GM12878 (cell line): ENCODE measurements around the gene TTL. TPM values are rescaled to one million over a fixed set of nuclear protein-coding genes. Genes with fewer than 3 reads are reported as not detected.

ENCODE experiments used
- ATAC-seq: fragments of 200-7000 bp; cut with Tn5 transposase; 3 replicates; pipeline ENCODE4 v1.9.1; 2020; ENCODE audit warnings: mild to moderate bottlenecking, moderate library complexity
- BruUV-seq: library from RNA; stranded (reverse); fragments of 400-500 nt; replicated peaks from 2 replicates; lab custom pipeline; 2021; lab: Mats Ljungman, UMichigan
- CTCF ChIA-PET: fragments of 300-600 bp; sonication (Branson Sonifier 250); formaldehyde crosslinking; extraction: SDS; loops from one replicate; lab custom pipeline; 2021; ENCODE audit warnings: inconsistent platforms; lab: Yijun Ruan, JAX
- POLR2A ChIA-PET: fragments of 350-600 bp; formaldehyde crosslinking; extraction: SDS; loops from one replicate; lab custom pipeline; 2021; ENCODE audit warnings: inconsistent platforms; lab: Charles Lee
- RAD21 ChIA-PET: fragments of 300-600 bp; sonication (Branson Sonifier 250); formaldehyde crosslinking; loops from one replicate; lab custom pipeline; 2023; ENCODE audit warnings: antibody characterized with exemption; ENCODE audit not compliant: unreplicated experiment; lab: Charles Lee
- SMC1A ChIA-PET: fragments of 300-600 bp; sonication (Branson Sonifier 250); formaldehyde crosslinking; loops from one replicate; lab custom pipeline; 2023; ENCODE audit not compliant: unreplicated experiment, uncharacterized antibody; lab: Charles Lee
- DNase-seq: peaks from one replicate; pipeline ENCODE4 v3.0.0-alpha.2; 2011; ENCODE audit warnings: low read depth, low spot score
- FAIRE-seq: peaks from 3 replicates; lab custom pipeline; 2011; peaks lifted over from hg19 to GRCh38; lab: Jason Lieb, UNC
- H2AFZ ChIP-seq: 2 replicates; pipeline ENCODE4 v1.6.0; 2011; ENCODE audit warnings: low read depth, low read length, control low read depth; ENCODE audit not compliant: control insufficient read depth
- H3K27ac ChIP-seq: 2 replicates; pipeline ENCODE4 v1.5.1; 2011; ENCODE audit warnings: control low read depth; ENCODE audit not compliant: control insufficient read depth, insufficient read depth
- H3K27me3 ChIP-seq, 2 experiments: replicated peaks in 1 of 2; 2 replicates each; pipeline versions ENCODE4 v1.6.0 to v1.6.1; 2011; ENCODE audit warnings: low read length in 1 of 2; ENCODE audit not compliant: control insufficient read depth in 2 of 2, insufficient read depth in 2 of 2
- H3K36me3 ChIP-seq, 2 experiments: 2 replicates each; pipeline ENCODE4 v1.5.1; 2011; ENCODE audit warnings: low read length in 1 of 2; ENCODE audit not compliant: control insufficient read depth in 2 of 2, insufficient read depth in 2 of 2
- H3K4me1 ChIP-seq: 2 replicates; pipeline ENCODE4 v1.6.1; 2011; ENCODE audit warnings: mild to moderate bottlenecking, low read length, moderate library complexity, mixed read lengths; ENCODE audit not compliant: control insufficient read depth, insufficient read depth
- H3K4me2 ChIP-seq: 2 replicates; pipeline ENCODE4 v1.6.0; 2011; ENCODE audit warnings: control low read depth; ENCODE audit not compliant: control insufficient read depth, insufficient read depth
- H3K4me3 ChIP-seq: fragments of 200-600 bp; sonication (generic); 2 replicates; pipeline ENCODE4 v1.5.1; 2016
- H3K79me2 ChIP-seq: 2 replicates; pipeline ENCODE4 v1.6.0; 2011; ENCODE audit warnings: low read length; ENCODE audit not compliant: control insufficient read depth, insufficient read depth
- H3K9ac ChIP-seq: 2 replicates; pipeline ENCODE4 v1.8.0; 2011; ENCODE audit warnings: low read length, control low read depth, mixed read lengths; ENCODE audit not compliant: control insufficient read depth, insufficient read depth
- H3K9me3 ChIP-seq: replicated peaks from 3 replicates; pipeline ENCODE4 v1.5.1; 2011; ENCODE audit warnings: mild to moderate bottlenecking, low read length; ENCODE audit not compliant: control insufficient read depth, insufficient read depth
- H4K20me1 ChIP-seq: 2 replicates; pipeline ENCODE4 v1.6.0; 2011; ENCODE audit not compliant: control insufficient read depth, insufficient read depth
- CEBPB ChIP-seq, 2 experiments: fragments of 150-350 bp in 1 of 2; IDR thresholded peaks; 2 replicates each; pipeline ENCODE4 v1.6.1; 2012 to 2014; ENCODE audit warnings: low read depth in 2 of 2, low read length in 2 of 2, borderline replicate concordance in 1 of 2, inconsistent platforms in 1 of 2
- CHD1 ChIP-seq: IDR thresholded peaks from 2 replicates; pipeline ENCODE4 v1.6.1; 2012; ENCODE audit warnings: low read depth, low read length, improper control_type of control experiment
- HCFC1 ChIP-seq: fragments of 150-350 bp; IDR thresholded peaks from 2 replicates; pipeline ENCODE4 v1.6.1; 2014; ENCODE audit warnings: low read length
- IRF4 ChIP-seq: IDR thresholded peaks from 2 replicates; pipeline ENCODE4 v1.6.1; 2011; ENCODE audit warnings: low read depth, low read length
- KLF5 ChIP-seq: fragments of 450-650 bp; IDR thresholded peaks from 2 replicates; pipeline ENCODE4 v1.6.1; 2014; ENCODE audit warnings: mild to moderate bottlenecking; ENCODE audit not compliant: partially characterized antibody
- NR2F1 ChIP-seq: fragments of 450-650 bp; conservative IDR thresholded peaks from 2 replicates; pipeline ENCODE4 v1.6.1; 2017; ENCODE audit warnings: mild to moderate bottlenecking
- RCOR1 ChIP-seq: conservative IDR thresholded peaks from 2 replicates; pipeline ENCODE4 v1.6.1; 2012; ENCODE audit warnings: low read depth, low read length, improper control_type of control experiment
- RELA ChIP-seq: fragments of 450-650 bp; IDR thresholded peaks from 2 replicates; pipeline ENCODE4 v1.8.0; 2014; ENCODE audit warnings: borderline replicate concordance; ENCODE audit not compliant: partially characterized antibody
- SREBF1 ChIP-seq: IDR thresholded peaks from 2 replicates; pipeline ENCODE4 v1.6.1; 2012; ENCODE audit warnings: mild to moderate bottlenecking, low read length
- YY1 ChIP-seq: IDR thresholded peaks from 2 replicates; pipeline ENCODE4 v1.6.1; 2011; ENCODE audit warnings: low read depth, mild to moderate bottlenecking, low read length
- ZNF207 ChIP-seq: fragments of 450-650 bp; IDR thresholded peaks from 2 replicates; pipeline ENCODE4 v1.6.1; 2014; ENCODE audit warnings: antibody characterized with exemption, mild to moderate bottlenecking, borderline replicate concordance
- WGBS: methylation state at CpG from one replicate; pipeline ENCODE4 v1.1.6; 2016; ENCODE audit warnings: low lambda C conversion rate; ENCODE audit not compliant: insufficient replicate concordance, insufficient coverage; ENCODE audit errors: missing lambda C conversion rate; 5-methylcytosine and 5-hydroxymethylcytosine counted together
- in situ Hi-C: fragments of 300-500 bp; cut with MboI; formaldehyde crosslinking; loops from 9 replicates; pipeline ENCODE4 v1.14.3; 2018; ENCODE audit warnings: mixed read lengths
- intact Hi-C: fragments of 100-400 bp; cut with micrococcal nuclease; formaldehyde crosslinking; loops from one replicate; pipeline ENCODE4 v1.14.2; 2022; ENCODE audit not compliant: unreplicated experiment
- polyA plus RNA-seq, 11 experiments: library from polyadenylated mRNA; depleted of rRNA in 4 of 11; unstranded in 6 of 11; stranded (reverse) in 5 of 11; fragments of >200 nt; fragmentation: Nextera tagmentation in 4 of 11; fragmentation: Illumina TruSeq in 1 of 11; extraction: Ambion mirVana in 4 of 11; extraction: Trizol in 1 of 11; gene quantifications; 1 replicate in 1 of 11; 2 replicates in 10 of 11; pipeline versions ENCODE4 v1.2.1 to v1.2.3, GENCODE V29; 2011 to 2016; ENCODE audit warnings: inconsistent platforms in 2 of 11, missing spikeins in 2 of 11, low read depth in 1 of 11
- total RNA-seq, 4 experiments: library from RNA; depleted of rRNA in 3 of 4; stranded (reverse); fragments of >200 nt in 3 of 4; fragmentation: Illumina TruSeq in 1 of 4; extraction: Trizol in 1 of 4; gene quantifications; 2 replicates each; pipeline versions ENCODE4 v1.2.1 to v1.2.3, GENCODE V29; 2013 to 2021
- TF ChIP-seq, protein P1 (sequence below): fragments of 450-650 bp; IDR thresholded peaks from 2 replicates; pipeline ENCODE4 v1.6.1; 2018; ENCODE audit warnings: mild to moderate bottlenecking, low read depth, moderate library complexity; ENCODE audit not compliant: partially characterized antibody
- TF ChIP-seq, protein P2 (sequence below): fragments of 450-650 bp; IDR thresholded peaks from 2 replicates; pipeline ENCODE4 v1.6.1; 2017; ENCODE audit warnings: mild to moderate bottlenecking
- TF ChIP-seq, protein P3 (sequence below): fragments of 450-650 bp; IDR thresholded peaks from 2 replicates; pipeline ENCODE4 v1.6.1; 2017; ENCODE audit warnings: mild to moderate bottlenecking, moderate library complexity
- TF ChIP-seq, protein P4 (sequence below): fragments of 450-650 bp; IDR thresholded peaks from 2 replicates; pipeline ENCODE4 v1.6.1; 2016; ENCODE audit warnings: mild to moderate bottlenecking

TTL gene
- total and polyA plus RNA-seq, 10 of the 15 experiments (the other 5 are each of a cell fraction or from before 2014, with no cell fraction given): 3.9 to 27.1 (median 16.1) TPM

DNA sequence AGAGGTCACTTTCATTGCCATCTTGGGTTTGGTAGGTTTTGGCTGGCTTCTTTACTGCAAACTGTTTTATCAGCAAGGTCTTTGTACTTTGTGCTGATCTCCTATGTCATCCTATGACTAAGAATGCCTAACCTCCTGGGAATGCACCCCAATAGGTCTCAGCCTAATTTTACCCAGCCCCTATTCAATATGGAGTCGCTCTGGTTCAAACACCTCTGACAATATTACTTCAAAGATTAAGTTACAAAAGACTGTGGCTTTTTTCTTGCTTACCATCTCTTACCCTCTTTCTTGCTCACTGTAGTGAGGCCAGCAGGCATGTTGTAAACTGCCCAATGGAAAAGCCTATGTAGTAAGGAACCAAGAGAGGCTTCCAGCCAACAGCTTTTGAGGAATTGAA, 30.6 kb upstream of the TTL start:
- SMC1A ChIA-PET: no interaction called here
- intact Hi-C loops: no loop called here
- FAIRE-seq (no peak), ATAC-seq (no peak), DNase-seq (no peak)
- H2AFZ ChIP-seq: no peak overlapping the region
- TF ChIP-seq ZNF207 (no peak), RELA (no peak), CEBPB (IDR thresholded peaks at IDR 0.05; ENCODE audit: borderline replicate concordance in 1 of 2, low read depth in 2 of 2, low read length in 2 of 2) (no peak), RCOR1 (no peak), IRF4 (no peak), KLF5 (no peak), YY1 (no peak), NR2F1 (no peak), HCFC1 (no peak), SREBF1 (no peak), CHD1 (no peak)
- TF ChIP-seq, protein P1, sequence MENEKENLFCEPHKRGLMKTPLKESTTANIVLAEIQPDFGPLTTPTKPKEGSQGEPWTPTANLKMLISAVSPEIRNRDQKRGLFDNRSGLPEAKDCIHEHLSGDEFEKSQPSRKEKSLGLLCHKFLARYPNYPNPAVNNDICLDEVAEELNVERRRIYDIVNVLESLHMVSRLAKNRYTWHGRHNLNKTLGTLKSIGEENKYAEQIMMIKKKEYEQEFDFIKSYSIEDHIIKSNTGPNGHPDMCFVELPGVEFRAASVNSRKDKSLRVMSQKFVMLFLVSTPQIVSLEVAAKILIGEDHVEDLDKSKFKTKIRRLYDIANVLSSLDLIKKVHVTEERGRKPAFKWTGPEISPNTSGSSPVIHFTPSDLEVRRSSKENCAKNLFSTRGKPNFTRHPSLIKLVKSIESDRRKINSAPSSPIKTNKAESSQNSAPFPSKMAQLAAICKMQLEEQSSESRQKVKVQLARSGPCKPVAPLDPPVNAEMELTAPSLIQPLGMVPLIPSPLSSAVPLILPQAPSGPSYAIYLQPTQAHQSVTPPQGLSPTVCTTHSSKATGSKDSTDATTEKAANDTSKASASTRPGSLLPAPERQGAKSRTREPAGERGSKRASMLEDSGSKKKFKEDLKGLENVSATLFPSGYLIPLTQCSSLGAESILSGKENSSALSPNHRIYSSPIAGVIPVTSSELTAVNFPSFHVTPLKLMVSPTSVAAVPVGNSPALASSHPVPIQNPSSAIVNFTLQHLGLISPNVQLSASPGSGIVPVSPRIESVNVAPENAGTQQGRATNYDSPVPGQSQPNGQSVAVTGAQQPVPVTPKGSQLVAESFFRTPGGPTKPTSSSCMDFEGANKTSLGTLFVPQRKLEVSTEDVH: no peak
- TF ChIP-seq, protein P2, sequence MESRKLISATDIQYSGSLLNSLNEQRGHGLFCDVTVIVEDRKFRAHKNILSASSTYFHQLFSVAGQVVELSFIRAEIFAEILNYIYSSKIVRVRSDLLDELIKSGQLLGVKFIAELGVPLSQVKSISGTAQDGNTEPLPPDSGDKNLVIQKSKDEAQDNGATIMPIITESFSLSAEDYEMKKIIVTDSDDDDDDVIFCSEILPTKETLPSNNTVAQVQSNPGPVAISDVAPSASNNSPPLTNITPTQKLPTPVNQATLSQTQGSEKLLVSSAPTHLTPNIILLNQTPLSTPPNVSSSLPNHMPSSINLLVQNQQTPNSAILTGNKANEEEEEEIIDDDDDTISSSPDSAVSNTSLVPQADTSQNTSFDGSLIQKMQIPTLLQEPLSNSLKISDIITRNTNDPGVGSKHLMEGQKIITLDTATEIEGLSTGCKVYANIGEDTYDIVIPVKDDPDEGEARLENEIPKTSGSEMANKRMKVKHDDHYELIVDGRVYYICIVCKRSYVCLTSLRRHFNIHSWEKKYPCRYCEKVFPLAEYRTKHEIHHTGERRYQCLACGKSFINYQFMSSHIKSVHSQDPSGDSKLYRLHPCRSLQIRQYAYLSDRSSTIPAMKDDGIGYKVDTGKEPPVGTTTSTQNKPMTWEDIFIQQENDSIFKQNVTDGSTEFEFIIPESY: no peak
- TF ChIP-seq, protein P3, sequence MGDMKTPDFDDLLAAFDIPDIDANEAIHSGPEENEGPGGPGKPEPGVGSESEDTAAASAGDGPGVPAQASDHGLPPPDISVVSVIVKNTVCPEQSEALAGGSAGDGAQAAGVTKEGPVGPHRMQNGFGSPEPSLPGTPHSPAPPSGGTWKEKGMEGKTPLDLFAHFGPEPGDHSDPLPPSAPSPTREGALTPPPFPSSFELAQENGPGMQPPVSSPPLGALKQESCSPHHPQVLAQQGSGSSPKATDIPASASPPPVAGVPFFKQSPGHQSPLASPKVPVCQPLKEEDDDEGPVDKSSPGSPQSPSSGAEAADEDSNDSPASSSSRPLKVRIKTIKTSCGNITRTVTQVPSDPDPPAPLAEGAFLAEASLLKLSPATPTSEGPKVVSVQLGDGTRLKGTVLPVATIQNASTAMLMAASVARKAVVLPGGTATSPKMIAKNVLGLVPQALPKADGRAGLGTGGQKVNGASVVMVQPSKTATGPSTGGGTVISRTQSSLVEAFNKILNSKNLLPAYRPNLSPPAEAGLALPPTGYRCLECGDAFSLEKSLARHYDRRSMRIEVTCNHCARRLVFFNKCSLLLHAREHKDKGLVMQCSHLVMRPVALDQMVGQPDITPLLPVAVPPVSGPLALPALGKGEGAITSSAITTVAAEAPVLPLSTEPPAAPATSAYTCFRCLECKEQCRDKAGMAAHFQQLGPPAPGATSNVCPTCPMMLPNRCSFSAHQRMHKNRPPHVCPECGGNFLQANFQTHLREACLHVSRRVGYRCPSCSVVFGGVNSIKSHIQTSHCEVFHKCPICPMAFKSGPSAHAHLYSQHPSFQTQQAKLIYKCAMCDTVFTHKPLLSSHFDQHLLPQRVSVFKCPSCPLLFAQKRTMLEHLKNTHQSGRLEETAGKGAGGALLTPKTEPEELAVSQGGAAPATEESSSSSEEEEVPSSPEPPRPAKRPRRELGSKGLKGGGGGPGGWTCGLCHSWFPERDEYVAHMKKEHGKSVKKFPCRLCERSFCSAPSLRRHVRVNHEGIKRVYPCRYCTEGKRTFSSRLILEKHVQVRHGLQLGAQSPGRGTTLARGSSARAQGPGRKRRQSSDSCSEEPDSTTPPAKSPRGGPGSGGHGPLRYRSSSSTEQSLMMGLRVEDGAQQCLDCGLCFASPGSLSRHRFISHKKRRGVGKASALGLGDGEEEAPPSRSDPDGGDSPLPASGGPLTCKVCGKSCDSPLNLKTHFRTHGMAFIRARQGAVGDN: no peak
- TF ChIP-seq, protein P4, sequence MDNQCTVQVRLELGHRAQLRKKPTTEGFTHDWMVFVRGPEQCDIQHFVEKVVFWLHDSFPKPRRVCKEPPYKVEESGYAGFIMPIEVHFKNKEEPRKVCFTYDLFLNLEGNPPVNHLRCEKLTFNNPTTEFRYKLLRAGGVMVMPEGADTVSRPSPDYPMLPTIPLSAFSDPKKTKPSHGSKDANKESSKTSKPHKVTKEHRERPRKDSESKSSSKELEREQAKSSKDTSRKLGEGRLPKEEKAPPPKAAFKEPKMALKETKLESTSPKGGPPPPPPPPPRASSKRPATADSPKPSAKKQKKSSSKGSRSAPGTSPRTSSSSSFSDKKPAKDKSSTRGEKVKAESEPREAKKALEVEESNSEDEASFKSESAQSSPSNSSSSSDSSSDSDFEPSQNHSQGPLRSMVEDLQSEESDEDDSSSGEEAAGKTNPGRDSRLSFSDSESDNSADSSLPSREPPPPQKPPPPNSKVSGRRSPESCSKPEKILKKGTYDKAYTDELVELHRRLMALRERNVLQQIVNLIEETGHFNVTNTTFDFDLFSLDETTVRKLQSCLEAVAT: no peak
- H3K27ac ChIP-seq: no peak overlapping the region
- CTCF ChIA-PET: interaction anchor here (1.3 kb wide), 1 partner anchor 11 kb away, joined by 5 read pairs; no protein-coding TSS in a partner anchor
- H3K27me3 ChIP-seq: no peaks in the 10 kb centered on the region; a peak in 1 of 4 replicates
- H3K36me3 ChIP-seq: no peaks in the 10 kb centered on the region
- in situ Hi-C loops: loop anchor here (10.0 kb wide), 1 partner anchor 117 kb away; no protein-coding TSS in a partner anchor
- H4K20me1 ChIP-seq: no peaks in the 10 kb centered on the region
- no TSS peak for BruUV-seq
- no peak overlapping the region for H3K9ac ChIP-seq
- 0% methylated on average over 1 of the region's 1 CpG for WGBS
- no peaks in the 10 kb centered on the region for H3K79me2 ChIP-seq
- RAD21 ChIA-PET: no interaction called here
- no peaks in the 10 kb centered on the region for H3K9me3 ChIP-seq
- no peaks in the 10 kb centered on the region for H3K4me1 ChIP-seq
- no peak overlapping the region for H3K4me2 ChIP-seq
- POLR2A ChIA-PET: no interaction called here
- no peak overlapping the region for H3K4me3 ChIP-seq
